ENCODE data around the gene U2SURP.

Gene U2SURP

DNA sequence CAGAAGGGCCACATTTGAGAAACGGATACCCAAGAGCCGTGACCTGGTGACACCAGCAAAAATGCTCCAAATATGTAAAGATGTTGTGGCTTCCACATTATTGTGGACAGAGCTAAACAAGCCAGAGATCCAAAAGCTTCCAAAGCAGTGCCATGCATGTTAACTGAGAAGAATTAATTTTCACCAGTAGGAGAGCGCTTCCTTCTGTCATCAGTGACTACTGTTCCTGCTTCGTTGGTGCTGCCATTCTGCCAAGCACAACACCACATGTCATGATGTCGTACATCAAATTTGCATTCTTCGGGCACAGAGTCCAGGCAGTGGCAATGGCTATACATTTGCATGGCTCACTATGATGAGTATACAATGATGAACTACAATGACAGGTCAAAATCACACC is 99.1 kb downstream of the U2SURP start:
- H3K27ac Mint-ChIP-seq, result no peak overlapping the region
- H3K4me3 Mint-ChIP-seq, result no peak overlapping the region
- DNase-seq (ENCODE audit: low spot score in 2 of 2) (no peak), ATAC-seq (ENCODE audit: low read depth) (no peak)
- peaks cover 2% of the 10 kb centered on the region for H3K4me1 Mint-ChIP-seq
- peaks cover 3% of the 10 kb centered on the region for H3K9me3 Mint-ChIP-seq
- peaks cover 8% of the 10 kb centered on the region for H3K27me3 Mint-ChIP-seq
- H3K36me3 Mint-ChIP-seq, result peaks cover 2% of the 10 kb centered on the region

DNA sequence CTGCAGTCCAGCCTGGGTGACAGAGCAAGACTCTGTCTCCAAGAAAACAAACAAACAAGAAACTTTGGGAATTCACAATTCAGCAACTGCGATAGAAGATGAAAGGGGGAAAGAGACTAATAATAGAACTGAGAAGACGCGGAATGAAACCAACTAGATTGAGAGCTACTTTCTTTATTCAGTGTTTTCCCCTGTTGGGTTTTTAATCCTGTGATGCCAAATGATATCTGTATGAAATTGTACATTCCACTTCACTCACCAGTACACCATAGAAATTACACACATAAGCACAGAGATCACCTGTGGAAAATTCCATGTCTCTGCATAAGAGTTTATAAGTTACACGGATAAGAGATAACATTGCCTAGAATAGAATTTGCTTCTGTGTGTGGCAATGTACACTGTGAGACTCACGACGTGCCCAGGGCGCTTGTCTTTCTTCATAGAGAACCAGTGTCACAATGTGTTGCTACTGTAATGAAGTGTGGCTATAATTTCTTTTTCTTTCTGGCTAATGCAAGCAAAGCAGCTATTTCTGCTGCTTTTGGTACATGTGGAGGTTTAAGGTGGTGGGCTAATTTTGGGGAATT is 100.5 kb downstream of the U2SURP start:
- no peak overlapping the region for H3K4me3 Mint-ChIP-seq
- H3K27me3 Mint-ChIP-seq, result peaks cover 8% of the 10 kb centered on the region
- ATAC-seq (ENCODE audit: low read depth), result no peak
- H3K27ac Mint-ChIP-seq, result no peak overlapping the region
- no peak for DNase-seq (ENCODE audit: low spot score in 2 of 2)
- H3K36me3 Mint-ChIP-seq, result peaks cover 6% of the 10 kb centered on the region
- peaks cover 5% of the 10 kb centered on the region for H3K9me3 Mint-ChIP-seq
- H3K4me1 Mint-ChIP-seq, result peaks cover 2% of the 10 kb centered on the region

DNA sequence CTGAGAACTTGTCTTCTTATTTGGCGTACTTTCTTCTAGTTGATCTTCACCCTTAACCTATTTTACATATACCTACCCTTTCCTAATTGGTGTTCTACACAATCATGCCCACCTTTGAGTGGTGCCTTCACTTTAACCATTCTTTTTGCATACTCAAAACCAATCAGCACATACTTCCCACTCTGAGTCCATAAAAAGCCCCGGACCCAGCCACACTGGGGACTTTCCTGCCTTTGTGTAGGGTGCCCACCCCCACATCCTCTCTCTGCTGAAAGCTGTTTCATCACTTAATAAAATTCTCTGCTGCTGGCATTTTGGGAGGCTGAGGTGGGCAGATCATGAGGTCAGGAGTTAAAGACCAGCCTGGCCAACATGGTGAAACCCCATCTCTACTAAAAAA is 102.3 kb downstream of the U2SURP start:
- peaks cover 8% of the 10 kb centered on the region for H3K27me3 Mint-ChIP-seq
- H3K9me3 Mint-ChIP-seq, result peaks cover 5% of the 10 kb centered on the region
- H3K27ac Mint-ChIP-seq, result no peak overlapping the region
- H3K36me3 Mint-ChIP-seq, result peaks cover 6% of the 10 kb centered on the region
- no peak overlapping the region for H3K4me3 Mint-ChIP-seq
- DNase-seq (ENCODE audit: low spot score in 2 of 2), result no peak
- peaks cover 2% of the 10 kb centered on the region for H3K4me1 Mint-ChIP-seq
- peak; percentile 49 for ATAC-seq (ENCODE audit: low read depth)

DNA sequence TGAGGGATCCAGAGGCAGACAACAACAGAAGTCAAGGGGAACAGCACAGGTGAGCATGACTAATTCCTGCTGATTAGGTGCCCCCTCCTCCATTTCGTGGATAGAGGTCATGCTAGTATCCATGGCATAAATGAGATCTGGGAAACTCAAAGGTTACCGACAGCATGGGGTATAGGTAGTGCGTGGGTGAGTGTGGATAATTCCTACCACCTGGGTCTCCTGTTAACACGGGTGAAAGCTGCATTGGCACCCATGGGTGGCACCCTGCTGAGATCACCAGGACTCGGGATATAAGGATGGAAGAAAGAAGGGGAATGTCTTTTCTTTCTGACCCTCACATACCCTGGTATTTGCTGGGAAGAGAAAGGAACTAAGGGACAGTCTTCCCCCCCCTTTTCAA is 103.8 kb downstream of the U2SURP start:
- no peak for DNase-seq (ENCODE audit: low spot score in 2 of 2)
- no peak for ATAC-seq (ENCODE audit: low read depth)
- Mint-ChIP-seq H3K36me3 (peaks cover 6% of the 10 kb centered on the region), H3K9me3 (peaks cover 5% of the 10 kb centered on the region), H3K27me3 (peaks cover 7% of the 10 kb centered on the region), H3K4me1 (peaks cover 2% of the 10 kb centered on the region), H3K4me3 (no peak overlapping the region), H3K27ac (no peak overlapping the region)

GRCh38 chr3:143109861-143110260 is 108.5 kb downstream of the U2SURP start:
- peaks cover 5% of the 10 kb centered on the region for H3K36me3 Mint-ChIP-seq
- ATAC-seq (ENCODE audit: low read depth) (no peak), DNase-seq (ENCODE audit: low spot score in 2 of 2) (no peak)
- H3K9me3 Mint-ChIP-seq, result peaks cover 2% of the 10 kb centered on the region
- H3K4me1 Mint-ChIP-seq, result no peaks in the 10 kb centered on the region
- H3K27ac Mint-ChIP-seq, result no peak overlapping the region
- no peak overlapping the region for H3K4me3 Mint-ChIP-seq
- peaks cover 2% of the 10 kb centered on the region for H3K27me3 Mint-ChIP-seq
